ENCODE results near the gene ABHD12. TPM values are rescaled to one million over a fixed set of nuclear protein-coding genes. Genes with fewer than 3 reads are reported as not detected.

ABHD12 gene
- total RNA-seq, 4 donors from 2014 or later, result 11.9 to 18.4 (median 13.8) TPM

GRCh38 chr20:25274481-25274880 is 116.2 kb downstream of the ABHD12 start:
- intact Hi-C loops (cut with DNase I; ENCODE audit: low total_unique reads), result no loop called here
- H3K36me3 ChIP-seq, result peaks cover 0 to 26% of the 10 kb centered on the region in 2 donors
- no peaks in the 10 kb centered on the region for H3K27me3 ChIP-seq
- peak overlapping the region; percentile 81 to 89 (median 86) for H3K27ac ChIP-seq
- H3K9me3 ChIP-seq, result no peaks in the 10 kb centered on the region
- peak overlapping the region in 2 of 4 donors; percentile 3 to 23 for H3K4me3 ChIP-seq
- peaks cover 32 to 56% of the 10 kb centered on the region in 2 donors for H3K4me1 ChIP-seq
- no peak for TF ChIP-seq CTCF (IDR thresholded peaks at IDR 0.05 in 4 of 5, conservative IDR thresholded peaks at IDR 0.05 in 1 of 5)
- TF ChIP-seq POLR2A (IDR thresholded peaks at IDR 0.05), result no peak
- peak; percentile 35 to 42 for DNase-seq
- in situ Hi-C loops (cut with MboI; ENCODE audit: low sequenced_read_pairs in 4 of 4), result loop anchor here in 2 of 4 donors (25.0 kb wide), 2 partner anchors 113 to 287 kb away; partner anchors contain the start of genes ABHD12 (in 1 of the 2) and APMAP (in 1 of the 2)
- ATAC-seq, result peak in 1 of 2 donors; percentile 5

- intact Hi-C loops (cut with DNase I; ENCODE audit: low total_unique reads), result no loop called here
- in situ Hi-C loops (cut with MboI; ENCODE audit: low sequenced_read_pairs in 4 of 4), result loop anchor here in 2 of 4 donors (25.0 kb wide), 2 partner anchors 114 to 286 kb away; partner anchors contain the start of genes ABHD12 (in 1 of the 2) and APMAP (in 1 of the 2)
- H3K4me3 ChIP-seq, result peak overlapping the region; percentile 12 to 32 (median 26)
- H3K9me3 ChIP-seq, result no peaks in the 10 kb centered on the region
- H3K4me1 ChIP-seq, result peaks cover 32 to 56% of the 10 kb centered on the region in 2 donors
- peak in 1 of 2 donors; percentile 16 for TF ChIP-seq POLR2A (IDR thresholded peaks at IDR 0.05)
- no peak for TF ChIP-seq CTCF (IDR thresholded peaks at IDR 0.05 in 4 of 5, conservative IDR thresholded peaks at IDR 0.05 in 1 of 5)
- no peaks in the 10 kb centered on the region for H3K27me3 ChIP-seq
- H3K27ac ChIP-seq, result peak overlapping the region; percentile 81 to 89 (median 86)
- ATAC-seq, result peak; percentile 78 to 86
- H3K36me3 ChIP-seq, result peaks cover 0 to 25% of the 10 kb centered on the region in 2 donors
- peak; percentile 82 to 88 for DNase-seq
These were observed 116.9 kb downstream of the ABHD12 start for GRCh38 chr20:25273541-25274358.

GRCh38 chr20:25273046-25273445 is 117.6 kb downstream of the ABHD12 start:
- H3K36me3 ChIP-seq, result peaks cover 0 to 25% of the 10 kb centered on the region in 2 donors
- no peak for DNase-seq
- peak overlapping the region; percentile 81 to 89 (median 86) for H3K27ac ChIP-seq
- TF ChIP-seq CTCF (IDR thresholded peaks at IDR 0.05 in 4 of 5, conservative IDR thresholded peaks at IDR 0.05 in 1 of 5) (no peak), POLR2A (IDR thresholded peaks at IDR 0.05) (no peak)
- in situ Hi-C loops (cut with MboI; ENCODE audit: low sequenced_read_pairs in 4 of 4), result loop anchor here in 2 of 4 donors (25.0 kb wide), 2 partner anchors 114 to 286 kb away; partner anchors contain the start of genes ABHD12 (in 1 of the 2) and APMAP (in 1 of the 2)
- intact Hi-C loops (cut with DNase I; ENCODE audit: low total_unique reads), result no loop called here
- H3K9me3 ChIP-seq, result no peaks in the 10 kb centered on the region
- H3K27me3 ChIP-seq, result no peaks in the 10 kb centered on the region
- peak overlapping the region in 3 of 4 donors; percentile 6 to 32 (median 23) for H3K4me3 ChIP-seq
- H3K4me1 ChIP-seq, result peaks cover 32 to 56% of the 10 kb centered on the region in 2 donors
- peak; percentile 7 to 17 for ATAC-seq

GRCh38 chr20:25272223-25273000 is 118.2 kb downstream of the ABHD12 start:
- H3K4me3 ChIP-seq, result peak overlapping the region in 1 of 4 donors; percentile 32
- no peaks in the 10 kb centered on the region for H3K27me3 ChIP-seq
- ATAC-seq (peak in 1 of 2 donors; percentile 24), DNase-seq (peak in 1 of 2 donors; percentile 67)
- intact Hi-C loops (cut with DNase I; ENCODE audit: low total_unique reads) (no loop called here), in situ Hi-C loops (cut with MboI; ENCODE audit: low sequenced_read_pairs in 4 of 4) (loop anchor here in 2 of 4 donors (25.0 kb wide), 2 partner anchors 115 to 285 kb away; partner anchors contain the start of genes ABHD12 (in 1 of the 2) and APMAP (in 1 of the 2))
- no peaks in the 10 kb centered on the region for H3K9me3 ChIP-seq
- H3K4me1 ChIP-seq, result peaks cover 32 to 52% of the 10 kb centered on the region in 2 donors
- TF ChIP-seq POLR2A (IDR thresholded peaks at IDR 0.05), result no peak
- no peak for TF ChIP-seq CTCF (IDR thresholded peaks at IDR 0.05 in 4 of 5, conservative IDR thresholded peaks at IDR 0.05 in 1 of 5)
- H3K36me3 ChIP-seq, result peaks cover 0 to 21% of the 10 kb centered on the region in 2 donors
- peak overlapping the region; percentile 81 to 89 (median 86) for H3K27ac ChIP-seq
